GM21723 (cell line): Measurements from ENCODE around the gene SLC16A7.

Experiments
- ATAC-seq: cut with Tn5 transposase; IDR thresholded peaks from one replicate; pipeline ENCODE4 v1.9.1; 2021; ENCODE audit warnings: mild to moderate bottlenecking, moderate library complexity; ENCODE audit not compliant: unreplicated experiment

Gene SLC16A7

DNA sequence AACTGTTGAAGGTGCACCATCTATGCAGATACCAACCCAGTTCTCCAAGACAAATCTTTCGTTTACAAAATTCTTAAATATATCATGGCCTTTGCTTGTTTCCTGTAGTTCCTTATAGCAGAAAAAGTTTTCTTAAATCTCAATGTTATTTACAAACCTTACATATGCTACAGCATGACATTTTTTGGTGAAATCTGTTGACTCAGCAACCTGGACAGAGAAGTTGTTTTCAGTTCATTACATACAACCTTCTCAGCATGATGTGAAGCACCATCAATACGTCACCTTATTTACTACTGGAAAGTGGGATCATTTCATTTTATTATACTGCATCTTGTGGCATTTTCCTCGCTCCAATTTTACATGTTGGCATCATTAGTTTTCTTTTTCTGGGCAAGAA lies 231.9 kb downstream of the SLC16A7 start:
- ATAC-seq = no peak

- no peak for ATAC-seq
These were observed 232.7 kb downstream of the SLC16A7 start for GRCh38 chr12:59828521-59828920.

GRCh38 chr12:59833408-59833807 lies 237.6 kb downstream of the SLC16A7 start:
- no peak for ATAC-seq

- ATAC-seq = peak; percentile 79
These were observed 239.0 kb downstream of the SLC16A7 start for GRCh38 chr12:59834659-59835474.
